ENCODE results near the gene MAGIX.

DNA sequence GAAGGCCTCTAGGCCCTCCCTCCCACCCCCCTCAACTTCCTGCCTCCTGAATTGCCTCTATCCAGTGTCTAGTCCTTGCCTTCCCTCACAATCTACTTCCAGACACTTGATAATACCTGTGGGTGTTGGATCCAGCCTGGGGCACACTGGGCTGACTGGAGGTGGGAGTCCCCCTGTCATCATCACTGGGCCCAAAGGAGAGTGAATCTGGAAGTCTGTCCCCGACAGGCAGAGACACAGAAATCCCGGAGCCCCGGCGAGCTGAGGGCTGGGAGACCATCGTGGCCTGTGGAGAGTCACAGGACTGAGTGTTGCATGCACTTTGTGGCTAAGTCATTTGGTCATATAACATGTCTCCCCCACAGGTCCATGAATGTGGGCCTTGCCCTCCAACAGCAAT is 45.8 kb downstream of the MAGIX start:
- TF ChIP-seq, protein P1, sequence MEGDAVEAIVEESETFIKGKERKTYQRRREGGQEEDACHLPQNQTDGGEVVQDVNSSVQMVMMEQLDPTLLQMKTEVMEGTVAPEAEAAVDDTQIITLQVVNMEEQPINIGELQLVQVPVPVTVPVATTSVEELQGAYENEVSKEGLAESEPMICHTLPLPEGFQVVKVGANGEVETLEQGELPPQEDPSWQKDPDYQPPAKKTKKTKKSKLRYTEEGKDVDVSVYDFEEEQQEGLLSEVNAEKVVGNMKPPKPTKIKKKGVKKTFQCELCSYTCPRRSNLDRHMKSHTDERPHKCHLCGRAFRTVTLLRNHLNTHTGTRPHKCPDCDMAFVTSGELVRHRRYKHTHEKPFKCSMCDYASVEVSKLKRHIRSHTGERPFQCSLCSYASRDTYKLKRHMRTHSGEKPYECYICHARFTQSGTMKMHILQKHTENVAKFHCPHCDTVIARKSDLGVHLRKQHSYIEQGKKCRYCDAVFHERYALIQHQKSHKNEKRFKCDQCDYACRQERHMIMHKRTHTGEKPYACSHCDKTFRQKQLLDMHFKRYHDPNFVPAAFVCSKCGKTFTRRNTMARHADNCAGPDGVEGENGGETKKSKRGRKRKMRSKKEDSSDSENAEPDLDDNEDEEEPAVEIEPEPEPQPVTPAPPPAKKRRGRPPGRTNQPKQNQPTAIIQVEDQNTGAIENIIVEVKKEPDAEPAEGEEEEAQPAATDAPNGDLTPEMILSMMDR (IDR thresholded peaks at IDR 0.05) = no peak
- TF ChIP-seq EP300 (IDR thresholded peaks at IDR 0.05) (no peak), POLR2A (IDR thresholded peaks at IDR 0.05) (no peak)

Data from gastroesophageal sphincter (tissue), 3 donors.